Mucosa of descending colon (tissue), 3 donors: ENCODE measurements around the gene KIAA0753. TPM values are rescaled to one million over a fixed set of nuclear protein-coding genes. Genes with fewer than 3 reads are reported as not detected.

Experiments
- ATAC-seq: fragments of 200-7000 bp; cut with Tn5 transposase; one replicate; pipeline ENCODE4 v1.9.1; 2020; ENCODE audit warnings: mild to moderate bottlenecking, moderate library complexity
- DNase-seq, 3 donors: peaks; one replicate each; pipeline ENCODE4 v3.0.0-alpha.2; 2020
- H3K36me3 ChIP-seq: fragments of 200-600 bp; one replicate; pipeline ENCODE4 v1.8.0; 2021; ENCODE audit warnings: low read depth, mild to moderate bottlenecking
- H3K4me1 ChIP-seq: fragments of 200-600 bp; one replicate; pipeline ENCODE4 v1.8.0; 2021; ENCODE audit warnings: low read depth, mild to moderate bottlenecking
- H3K4me3 ChIP-seq: fragments of 200-600 bp; one replicate; pipeline ENCODE4 v1.8.0; 2021; ENCODE audit warnings: mild to moderate bottlenecking
- H3K9me3 ChIP-seq: fragments of 200-600 bp; one replicate; pipeline ENCODE4 v1.8.0; 2021; ENCODE audit warnings: mild to moderate bottlenecking
- intact Hi-C, 2 donors: fragments of 100-400 bp; cut with DNase I in 1 of 2; cut with micrococcal nuclease in 1 of 2; formaldehyde crosslinking; loops; one replicate each; pipeline versions ENCODE4 v1.11.0 to v1.11.1; 2022; cut with DNase I, micrococcal nuclease
- total RNA-seq, 3 donors: library from RNA; stranded (reverse); fragmentation: NEBNext Ultra II Directional in 2 of 3; extraction: Animal tissue kit (Norgen Biotek cat#: 25700) in 2 of 3; gene quantifications; one replicate each; pipeline versions ENCODE4 v1.2.1 to v1.2.4, GENCODE V29; 2021 to 2023
- TF ChIP-seq, protein P1 (sequence below): fragments of 200-600 bp; IDR thresholded peaks from one replicate; pipeline ENCODE4 v1.8.0; 2022; ENCODE audit warnings: antibody characterized with exemption, mild to moderate bottlenecking
- donor health status: DM: no; HTN: no; CAD: no; lungs with moderate emphysema.
- donor health status: DM: no; HTN: no; CAD: no.
- donor health status: DM: no; HTN: yes; CAD: no.

KIAA0753 gene
- total RNA-seq, 3 donors from 2014 or later = 15.5 to 22.8 (median 18.6) TPM

DNA sequence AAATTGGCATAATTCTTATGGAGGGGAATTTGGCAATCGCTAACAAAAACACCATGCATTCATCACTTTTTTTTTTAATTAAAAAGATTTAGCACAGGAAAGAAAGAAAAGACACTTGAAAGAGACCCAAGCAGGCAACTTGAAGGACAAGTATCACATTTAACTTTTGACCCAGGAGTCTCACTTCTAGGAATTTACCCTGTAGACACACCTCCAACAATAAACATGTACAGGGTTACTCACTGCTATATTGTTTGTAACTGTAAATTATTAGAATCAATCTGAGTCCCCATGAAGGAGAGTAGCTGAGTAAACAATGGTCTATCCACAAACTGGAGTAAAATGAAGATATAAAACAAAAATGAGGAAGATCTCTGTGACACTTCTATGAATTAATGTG lies 10.1 kb downstream of the KIAA0753 start:
- Histone ChIP-seq H3K4me3 (no peak overlapping the region), H3K36me3 (peaks cover 8% of the 10 kb centered on the region), H3K9me3 (no peaks in the 10 kb centered on the region), H3K4me1 (peaks cover 2% of the 10 kb centered on the region)
- no peak for DNase-seq
- peak; percentile 53 for ATAC-seq
- intact Hi-C loops = no loop called here
- TF ChIP-seq, protein P1, sequence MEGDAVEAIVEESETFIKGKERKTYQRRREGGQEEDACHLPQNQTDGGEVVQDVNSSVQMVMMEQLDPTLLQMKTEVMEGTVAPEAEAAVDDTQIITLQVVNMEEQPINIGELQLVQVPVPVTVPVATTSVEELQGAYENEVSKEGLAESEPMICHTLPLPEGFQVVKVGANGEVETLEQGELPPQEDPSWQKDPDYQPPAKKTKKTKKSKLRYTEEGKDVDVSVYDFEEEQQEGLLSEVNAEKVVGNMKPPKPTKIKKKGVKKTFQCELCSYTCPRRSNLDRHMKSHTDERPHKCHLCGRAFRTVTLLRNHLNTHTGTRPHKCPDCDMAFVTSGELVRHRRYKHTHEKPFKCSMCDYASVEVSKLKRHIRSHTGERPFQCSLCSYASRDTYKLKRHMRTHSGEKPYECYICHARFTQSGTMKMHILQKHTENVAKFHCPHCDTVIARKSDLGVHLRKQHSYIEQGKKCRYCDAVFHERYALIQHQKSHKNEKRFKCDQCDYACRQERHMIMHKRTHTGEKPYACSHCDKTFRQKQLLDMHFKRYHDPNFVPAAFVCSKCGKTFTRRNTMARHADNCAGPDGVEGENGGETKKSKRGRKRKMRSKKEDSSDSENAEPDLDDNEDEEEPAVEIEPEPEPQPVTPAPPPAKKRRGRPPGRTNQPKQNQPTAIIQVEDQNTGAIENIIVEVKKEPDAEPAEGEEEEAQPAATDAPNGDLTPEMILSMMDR = no peak

DNA sequence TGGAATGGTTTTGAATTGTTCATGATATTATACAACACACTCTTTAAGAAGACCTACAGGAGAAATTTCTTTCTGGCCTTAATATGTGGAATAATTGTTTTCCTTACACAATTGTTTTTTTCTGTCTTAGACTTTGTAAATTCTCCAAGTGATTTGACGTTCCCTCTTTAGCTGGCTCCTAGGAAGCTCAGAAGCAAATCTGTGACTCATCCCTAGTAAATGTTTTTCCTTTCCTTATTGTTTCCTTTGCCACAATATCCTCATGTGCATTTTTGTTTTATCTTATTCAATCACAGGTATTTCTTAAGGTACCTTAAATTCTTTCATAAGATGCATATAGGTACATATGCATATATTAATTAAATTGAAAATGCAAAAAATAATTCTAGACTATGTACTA lies 13.5 kb downstream of the KIAA0753 start:
- Histone ChIP-seq H3K4me3 (no peak overlapping the region), H3K36me3 (no peaks in the 10 kb centered on the region), H3K9me3 (no peaks in the 10 kb centered on the region), H3K4me1 (peaks cover 2% of the 10 kb centered on the region)
- intact Hi-C loops = no loop called here
- DNase-seq (no peak), ATAC-seq (peak; percentile 67)
- TF ChIP-seq, protein P1 = no peak

- ATAC-seq (no peak), DNase-seq (no peak)
- TF ChIP-seq, protein P1 = no peak
- H3K36me3 ChIP-seq = no peaks in the 10 kb centered on the region
- intact Hi-C loops = no loop called here
- no peak overlapping the region for H3K4me3 ChIP-seq
- H3K9me3 ChIP-seq = no peaks in the 10 kb centered on the region
- H3K4me1 ChIP-seq = peaks cover 2% of the 10 kb centered on the region
These were observed 13.9 kb downstream of the KIAA0753 start for GRCh38 chr17:6626616-6627015.

GRCh38 chr17:6623941-6624340 lies 16.6 kb downstream of the KIAA0753 start:
- Histone ChIP-seq H3K4me3 (no peak overlapping the region), H3K36me3 (no peaks in the 10 kb centered on the region), H3K4me1 (no peaks in the 10 kb centered on the region), H3K9me3 (no peaks in the 10 kb centered on the region)
- intact Hi-C loops = no loop called here
- ATAC-seq (no peak), DNase-seq (no peak)
- TF ChIP-seq, protein P1 = no peak

DNA sequence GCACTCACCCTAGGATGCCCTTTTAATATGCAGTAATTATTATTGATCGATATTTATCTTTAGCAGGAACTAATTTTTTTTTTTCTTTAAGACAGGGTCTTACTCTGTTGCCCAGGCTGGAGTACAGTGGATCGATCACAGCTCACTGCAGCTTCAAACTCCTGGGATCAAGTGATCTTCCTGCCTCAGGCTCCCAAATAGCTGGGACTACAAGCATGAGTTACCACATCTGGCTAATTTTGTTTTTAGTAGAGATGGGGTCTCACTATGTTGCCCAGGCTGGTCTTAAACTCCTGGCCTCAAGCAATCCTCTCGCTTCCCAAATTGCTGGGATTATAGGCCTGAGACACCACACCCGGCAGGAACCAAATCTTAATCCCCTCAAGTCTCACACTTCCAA lies 29.3 kb downstream of the KIAA0753 start:
- no peak overlapping the region for H3K4me3 ChIP-seq
- TF ChIP-seq, protein P1 = no peak
- intact Hi-C loops = no loop called here
- H3K4me1 ChIP-seq = no peaks in the 10 kb centered on the region
- ATAC-seq = no peak
- H3K36me3 ChIP-seq = no peaks in the 10 kb centered on the region
- no peaks in the 10 kb centered on the region for H3K9me3 ChIP-seq
- DNase-seq = no peak

GRCh38 chr17:6610011-6610410 lies 30.5 kb downstream of the KIAA0753 start:
- Histone ChIP-seq H3K36me3 (no peaks in the 10 kb centered on the region), H3K4me3 (no peak overlapping the region), H3K9me3 (no peaks in the 10 kb centered on the region), H3K4me1 (no peaks in the 10 kb centered on the region)
- intact Hi-C loops = no loop called here
- ATAC-seq = no peak
- TF ChIP-seq, protein P1 = no peak
- no peak for DNase-seq
